ENCODE measurements around the gene GLCE.

DNA sequence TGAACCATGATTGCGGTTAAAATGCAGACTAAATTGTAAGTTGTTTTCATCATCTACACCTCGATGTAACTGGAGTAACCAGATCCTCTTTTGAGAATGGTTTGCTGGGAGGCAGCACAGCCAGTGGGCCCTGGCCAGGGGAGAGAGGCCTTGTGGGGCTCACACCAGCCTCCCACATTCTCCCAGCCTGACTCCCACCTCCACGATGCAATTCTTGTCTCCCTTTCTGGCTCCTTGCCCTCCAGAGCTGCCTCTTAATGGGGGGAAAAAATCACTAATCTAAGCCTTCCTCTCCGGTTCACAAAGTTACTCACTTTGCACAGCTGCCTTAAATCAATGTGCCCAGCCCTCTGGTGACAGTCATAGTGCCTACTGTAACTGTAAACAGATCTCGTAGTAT is 120.3 kb downstream of the GLCE start:
- TF ChIP-seq, protein P1, sequence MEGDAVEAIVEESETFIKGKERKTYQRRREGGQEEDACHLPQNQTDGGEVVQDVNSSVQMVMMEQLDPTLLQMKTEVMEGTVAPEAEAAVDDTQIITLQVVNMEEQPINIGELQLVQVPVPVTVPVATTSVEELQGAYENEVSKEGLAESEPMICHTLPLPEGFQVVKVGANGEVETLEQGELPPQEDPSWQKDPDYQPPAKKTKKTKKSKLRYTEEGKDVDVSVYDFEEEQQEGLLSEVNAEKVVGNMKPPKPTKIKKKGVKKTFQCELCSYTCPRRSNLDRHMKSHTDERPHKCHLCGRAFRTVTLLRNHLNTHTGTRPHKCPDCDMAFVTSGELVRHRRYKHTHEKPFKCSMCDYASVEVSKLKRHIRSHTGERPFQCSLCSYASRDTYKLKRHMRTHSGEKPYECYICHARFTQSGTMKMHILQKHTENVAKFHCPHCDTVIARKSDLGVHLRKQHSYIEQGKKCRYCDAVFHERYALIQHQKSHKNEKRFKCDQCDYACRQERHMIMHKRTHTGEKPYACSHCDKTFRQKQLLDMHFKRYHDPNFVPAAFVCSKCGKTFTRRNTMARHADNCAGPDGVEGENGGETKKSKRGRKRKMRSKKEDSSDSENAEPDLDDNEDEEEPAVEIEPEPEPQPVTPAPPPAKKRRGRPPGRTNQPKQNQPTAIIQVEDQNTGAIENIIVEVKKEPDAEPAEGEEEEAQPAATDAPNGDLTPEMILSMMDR (IDR thresholded peaks at IDR 0.05): no peak
- no peak for TF ChIP-seq POLR2A (IDR thresholded peaks at IDR 0.05)

Measured in Peyer's patch (tissue), 4 donors.